ENCODE results near the gene ZNF423.

ZNF423 gene

DNA sequence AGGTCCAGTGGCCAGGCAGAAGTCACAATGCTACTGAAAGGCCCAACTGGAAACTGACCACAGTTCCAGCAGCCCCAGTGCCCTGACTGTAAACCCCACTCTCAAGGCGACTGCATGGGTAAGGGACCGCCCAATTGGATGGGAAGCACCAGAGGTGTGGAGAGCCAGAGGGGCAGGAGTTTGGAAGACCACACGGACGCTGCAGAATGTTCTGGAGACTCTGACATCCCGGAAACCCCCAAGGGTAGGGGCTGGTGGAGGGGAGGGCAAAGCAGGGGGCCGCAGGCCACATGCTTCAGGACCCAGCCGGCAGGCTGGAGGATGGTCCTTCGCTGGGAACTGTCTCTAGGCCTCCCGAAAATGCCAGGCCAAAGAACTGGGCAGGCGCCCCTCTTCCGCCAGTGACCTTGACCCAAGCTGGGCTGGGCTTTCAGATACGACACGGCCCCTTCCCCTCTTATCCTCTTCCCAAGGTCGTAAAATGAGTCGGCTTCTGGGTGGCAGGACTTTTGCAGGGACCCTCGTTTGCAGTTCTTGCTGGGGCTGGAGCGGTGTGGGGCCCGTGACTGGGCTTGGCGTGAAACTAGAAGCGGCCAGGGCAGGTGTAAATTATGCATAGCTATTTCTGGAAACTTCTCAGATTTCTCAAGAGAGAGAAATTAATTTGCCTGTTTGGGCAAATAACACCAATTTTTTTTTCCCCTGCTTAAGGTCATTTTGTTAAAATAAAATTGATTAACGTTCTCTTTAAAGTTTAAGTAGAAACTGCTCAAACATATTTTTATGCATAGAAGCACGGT, 372.1 kb downstream of the ZNF423 start:
- DNase-seq: no peak

DNA sequence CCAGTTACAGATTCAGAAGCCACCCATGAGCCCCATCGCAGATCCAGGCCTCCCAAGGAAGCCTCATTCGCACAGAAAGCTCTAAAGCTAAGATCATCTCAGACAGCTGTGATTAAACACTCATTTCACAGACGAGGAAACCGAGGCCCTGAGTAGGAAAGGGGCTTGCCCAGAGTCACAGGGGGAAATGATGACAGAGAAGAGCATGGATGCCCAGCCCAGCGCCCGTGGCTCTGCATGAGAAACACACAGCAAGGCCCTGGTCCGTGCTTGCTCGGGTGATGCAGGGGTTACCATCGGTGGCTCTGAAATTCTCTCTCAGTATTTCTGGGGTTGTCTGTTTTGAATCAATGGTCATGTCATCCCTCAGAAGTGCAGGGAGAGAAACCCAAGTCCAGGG, 372.7 kb downstream of the ZNF423 start:
- DNase-seq: no peak

DNA sequence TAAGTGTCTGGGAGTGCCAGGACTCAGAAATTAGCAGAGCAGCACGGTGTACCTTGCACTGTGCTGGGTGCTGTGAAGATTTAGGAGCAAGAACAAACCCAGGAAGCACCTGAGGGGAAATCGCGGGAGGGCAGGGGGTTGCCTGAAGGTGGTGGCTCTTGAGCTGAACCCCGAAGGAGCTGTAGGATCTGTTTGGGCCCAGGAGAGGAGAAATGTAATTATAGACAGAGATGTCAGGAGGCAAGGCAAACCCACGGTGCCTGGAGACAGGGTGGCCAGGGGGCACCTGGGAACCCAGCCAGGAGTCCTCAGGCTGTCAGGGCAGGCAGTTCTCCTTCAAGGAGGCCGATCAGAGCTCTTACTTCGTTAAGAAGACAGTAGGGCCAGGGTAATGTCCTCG, 373.2 kb downstream of the ZNF423 start:
- no peak for DNase-seq

DNA sequence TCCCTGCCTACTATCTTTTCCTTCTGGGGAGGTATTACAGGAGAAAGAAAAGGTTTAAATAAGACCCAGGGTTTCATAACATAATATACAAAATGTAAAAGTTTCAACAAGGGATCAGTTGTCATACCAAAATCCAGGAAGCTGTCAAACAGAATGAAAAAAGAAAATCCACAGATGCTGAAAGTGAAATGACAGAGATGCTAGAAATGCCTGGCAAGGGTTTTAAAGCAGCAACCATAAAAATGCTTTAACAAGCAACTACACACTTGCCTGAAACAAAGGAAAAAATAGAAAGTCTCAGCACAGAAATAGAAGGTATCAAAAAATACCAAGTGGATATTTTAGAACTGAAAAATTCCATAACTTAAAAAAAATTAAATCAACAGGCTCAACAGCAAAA, 377.3 kb downstream of the ZNF423 start:
- DNase-seq: no peak

DNA sequence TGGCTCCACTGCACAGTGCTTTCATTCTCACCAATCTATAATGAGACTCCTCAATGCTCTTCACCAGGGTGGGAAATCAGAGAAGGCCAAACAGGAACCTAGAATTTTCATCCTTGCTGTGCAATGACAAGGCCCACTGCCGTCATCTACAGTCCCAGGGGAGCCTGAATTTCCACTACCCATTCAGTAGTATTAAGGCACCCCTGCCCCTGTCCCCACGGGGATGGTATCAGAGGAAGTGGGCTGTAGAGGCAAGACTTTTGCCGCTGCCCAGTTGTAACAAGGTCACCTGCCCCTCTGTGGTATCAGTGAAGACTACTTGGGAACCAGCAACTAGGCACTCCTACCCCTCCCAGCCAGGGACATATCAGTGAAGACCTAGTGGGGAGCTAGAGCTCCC, 377.8 kb downstream of the ZNF423 start:
- DNase-seq: no peak

DNA sequence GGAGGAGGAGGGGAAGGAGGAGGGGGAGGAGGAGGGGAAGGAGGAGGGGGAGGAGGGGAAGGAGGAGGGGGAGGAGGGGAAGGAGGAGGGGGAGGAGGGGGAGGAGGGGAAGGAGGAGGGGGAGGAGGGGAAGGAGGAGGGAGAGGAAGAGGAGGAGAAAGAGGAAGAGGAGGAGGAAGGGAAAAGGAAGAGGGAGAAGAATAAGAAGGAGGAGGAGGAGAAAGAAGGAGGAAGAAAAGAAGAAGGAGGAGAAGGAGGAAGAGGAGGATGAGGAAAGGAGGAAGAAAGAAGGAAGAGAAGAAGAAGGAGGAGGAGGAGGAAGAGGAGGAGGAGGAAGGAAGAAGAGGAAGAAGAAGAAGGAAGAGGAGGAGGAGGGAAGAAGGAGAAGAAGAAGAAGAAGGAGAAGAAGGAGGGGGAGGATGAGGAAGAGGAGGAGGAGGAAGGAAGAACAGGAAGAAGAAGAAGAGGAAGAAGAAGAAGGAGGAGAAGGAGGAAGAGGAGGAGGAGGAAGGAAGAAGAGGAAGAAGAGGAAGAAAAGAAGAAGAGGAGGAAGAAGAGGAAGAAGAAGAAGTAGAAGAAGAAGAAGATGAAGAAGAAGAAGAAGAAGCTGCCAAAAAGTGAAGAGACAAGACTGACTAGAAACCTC, 378.5 kb downstream of the ZNF423 start:
- no peak for DNase-seq

DNA sequence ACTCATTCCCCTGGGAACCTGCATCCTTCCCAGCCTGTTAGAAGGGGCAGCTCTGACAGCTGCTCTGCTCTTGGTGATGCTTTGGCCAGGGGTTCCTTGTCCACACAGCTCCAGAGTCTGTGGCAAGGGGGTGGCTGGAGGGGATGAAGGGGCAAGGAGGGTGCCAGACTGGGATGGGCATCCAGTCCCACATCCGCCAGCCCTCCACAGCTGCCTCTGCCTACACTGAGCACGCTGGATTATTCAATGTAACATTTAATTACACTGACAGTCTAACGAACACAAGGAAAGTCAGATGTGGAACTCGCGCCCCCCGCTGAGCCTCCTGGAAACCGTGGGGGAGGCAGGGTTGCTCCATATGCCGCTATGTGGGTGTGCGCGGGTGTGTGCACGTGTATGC, 381.2 kb downstream of the ZNF423 start:
- DNase-seq: no peak

DNA sequence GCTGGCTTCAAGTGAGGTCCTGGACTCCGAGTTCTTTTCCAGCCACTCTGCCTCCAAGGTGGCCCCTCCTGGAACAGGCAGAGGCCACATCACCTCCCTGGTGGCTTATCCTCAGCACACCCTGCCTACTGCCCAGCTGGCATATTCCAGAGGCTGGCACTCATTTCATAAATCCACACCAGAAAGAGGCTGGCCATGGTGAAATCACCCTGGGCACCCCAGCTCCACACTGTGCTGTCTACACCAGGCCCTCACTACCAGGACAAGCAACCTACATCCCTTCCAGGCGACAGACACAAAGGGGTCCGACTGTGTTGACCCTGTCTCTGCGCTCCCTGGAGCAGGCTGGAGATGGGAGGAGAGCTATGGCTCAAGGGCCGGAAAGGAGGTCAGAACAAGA, 382.1 kb downstream of the ZNF423 start:
- no peak for DNase-seq

DNA sequence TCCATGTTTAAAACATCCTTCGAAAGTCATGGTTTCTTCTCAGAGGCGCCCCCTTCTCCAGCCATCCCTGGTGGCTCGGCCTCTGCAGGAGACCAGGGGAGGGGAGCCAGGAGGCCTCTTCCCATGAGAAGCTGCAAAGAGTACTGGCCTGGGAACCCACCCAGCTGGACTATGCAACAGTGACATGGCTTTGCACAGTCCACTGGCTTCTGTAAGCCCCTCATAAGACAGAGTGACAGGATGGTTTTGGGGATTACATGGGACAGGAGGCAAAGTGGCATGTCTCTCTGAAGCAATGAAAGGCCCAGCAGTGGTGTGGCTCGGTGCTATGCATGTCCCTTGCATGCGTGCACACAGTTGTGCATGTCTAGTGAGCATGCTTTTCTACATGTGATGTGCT, 382.8 kb downstream of the ZNF423 start:
- no peak for DNase-seq

DNA sequence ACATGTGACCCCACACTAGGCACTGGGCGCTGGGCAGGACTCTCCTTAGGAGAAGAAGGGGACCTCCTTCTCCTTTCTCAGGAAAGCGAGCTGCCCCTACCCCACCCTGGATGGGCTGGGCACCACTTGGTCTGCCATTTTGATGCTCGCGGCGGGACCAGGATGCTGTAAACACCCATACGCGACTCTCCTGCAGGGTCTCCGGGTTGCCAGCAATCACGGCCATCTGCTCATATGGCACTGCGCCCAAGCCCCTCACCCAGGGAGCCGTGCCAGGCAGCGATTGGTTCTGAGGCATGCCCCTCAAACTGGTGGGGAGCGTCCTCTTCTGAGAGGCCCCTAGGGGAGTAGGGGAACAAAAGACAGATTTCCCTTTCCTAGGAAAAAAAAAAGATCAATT, 383.3 kb downstream of the ZNF423 start:
- no peak for DNase-seq

DNA sequence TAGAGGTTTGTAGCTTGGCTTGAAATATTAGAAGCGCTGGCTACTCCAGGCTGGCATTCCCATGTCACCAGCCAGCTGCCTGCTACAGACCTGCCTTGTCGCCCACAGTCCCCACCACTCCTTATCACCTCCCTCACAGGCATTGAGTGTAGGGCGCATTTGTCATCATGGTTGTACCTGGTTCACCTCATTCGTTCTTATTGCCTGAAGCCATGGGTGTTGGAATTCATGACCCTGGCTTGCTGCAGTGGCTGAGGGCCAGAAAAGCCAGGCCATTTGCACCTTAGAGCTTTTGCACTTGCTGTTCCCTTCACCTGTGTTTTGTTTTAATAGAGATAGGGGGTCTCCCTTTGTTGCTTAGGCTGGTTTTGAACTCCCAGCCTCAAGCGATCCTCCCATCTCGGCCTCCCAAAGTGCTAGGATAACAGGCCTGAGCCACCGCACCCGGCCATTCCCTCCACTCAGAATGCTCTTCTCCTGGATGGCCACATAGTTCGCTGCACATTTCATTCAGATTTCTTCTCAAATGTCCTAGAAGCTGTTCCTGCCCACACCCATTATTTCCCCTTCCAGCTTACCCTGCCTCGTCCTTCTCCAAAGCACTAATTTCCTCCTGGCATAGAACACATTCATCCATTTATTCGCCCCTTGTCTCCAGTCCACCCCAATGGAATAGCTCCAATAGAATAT, 384.7 kb downstream of the ZNF423 start:
- no peak for DNase-seq

DNA sequence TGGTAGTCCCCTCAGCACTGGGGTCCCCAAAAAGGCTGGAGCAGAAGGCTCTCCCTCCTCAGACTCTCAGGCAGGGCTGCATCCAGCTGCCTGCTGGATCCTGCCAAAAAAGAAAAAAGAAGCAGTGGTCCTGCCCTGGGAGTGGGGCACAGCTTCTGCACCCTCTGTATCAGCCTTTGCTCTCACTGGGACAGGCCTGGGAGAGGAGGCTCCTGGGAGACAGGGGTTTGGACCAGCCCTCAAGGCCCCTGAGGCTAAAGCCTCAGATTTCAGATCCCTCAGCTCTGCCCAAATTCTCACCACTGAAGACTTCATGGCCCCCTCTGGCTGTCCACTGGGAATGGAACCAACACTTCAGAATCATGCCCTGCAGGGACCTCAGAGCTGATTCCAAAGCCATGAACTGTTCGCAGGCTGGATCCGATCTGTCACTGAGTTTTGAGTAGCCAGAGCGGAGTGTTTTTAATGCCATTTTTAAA, 385.4 kb downstream of the ZNF423 start:
- no peak for DNase-seq

DNA sequence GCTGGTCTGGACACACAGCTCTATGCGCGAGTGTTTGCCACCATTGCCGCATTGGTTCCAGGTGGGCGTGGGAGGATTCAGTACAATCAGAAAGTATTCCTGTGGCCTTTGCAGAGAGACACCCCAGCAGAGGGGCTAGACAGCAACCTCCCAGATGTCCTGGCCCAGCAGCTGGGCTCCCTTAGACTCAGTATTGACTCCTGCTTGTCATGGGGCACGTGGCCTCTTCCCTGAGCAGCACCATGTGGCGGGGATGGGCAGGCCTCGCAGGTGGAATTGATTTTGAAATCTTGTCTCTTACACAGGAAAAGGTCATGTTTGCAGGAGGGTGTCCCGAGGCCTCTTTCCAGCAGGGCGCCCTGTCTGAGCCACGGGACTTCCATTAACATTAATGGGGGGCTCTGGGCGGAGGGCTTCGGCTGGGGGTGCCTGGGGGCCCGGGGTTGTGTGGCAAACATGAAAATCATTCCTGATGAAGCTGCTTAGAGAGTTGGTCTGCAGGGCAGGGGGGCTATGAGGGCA, 385.9 kb downstream of the ZNF423 start:
- no peak for DNase-seq

DNA sequence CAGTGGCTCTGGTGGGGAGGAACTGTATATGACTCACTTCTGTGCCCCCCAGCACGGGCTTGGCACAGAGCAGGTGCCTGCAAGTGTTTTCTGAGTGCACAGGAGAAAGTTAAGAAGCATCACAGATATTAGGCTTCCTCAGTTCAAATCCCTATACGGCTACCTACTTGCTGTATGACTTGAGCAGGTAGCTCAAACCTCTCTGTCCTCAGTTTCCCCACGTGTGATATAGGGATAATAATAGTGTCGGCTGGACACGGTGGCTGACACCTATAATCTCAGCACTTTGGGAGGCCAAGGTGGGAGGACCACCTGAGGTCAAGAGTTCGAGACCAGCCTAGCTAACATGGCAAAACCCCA, 386.6 kb downstream of the ZNF423 start:
- DNase-seq: no peak

DNA sequence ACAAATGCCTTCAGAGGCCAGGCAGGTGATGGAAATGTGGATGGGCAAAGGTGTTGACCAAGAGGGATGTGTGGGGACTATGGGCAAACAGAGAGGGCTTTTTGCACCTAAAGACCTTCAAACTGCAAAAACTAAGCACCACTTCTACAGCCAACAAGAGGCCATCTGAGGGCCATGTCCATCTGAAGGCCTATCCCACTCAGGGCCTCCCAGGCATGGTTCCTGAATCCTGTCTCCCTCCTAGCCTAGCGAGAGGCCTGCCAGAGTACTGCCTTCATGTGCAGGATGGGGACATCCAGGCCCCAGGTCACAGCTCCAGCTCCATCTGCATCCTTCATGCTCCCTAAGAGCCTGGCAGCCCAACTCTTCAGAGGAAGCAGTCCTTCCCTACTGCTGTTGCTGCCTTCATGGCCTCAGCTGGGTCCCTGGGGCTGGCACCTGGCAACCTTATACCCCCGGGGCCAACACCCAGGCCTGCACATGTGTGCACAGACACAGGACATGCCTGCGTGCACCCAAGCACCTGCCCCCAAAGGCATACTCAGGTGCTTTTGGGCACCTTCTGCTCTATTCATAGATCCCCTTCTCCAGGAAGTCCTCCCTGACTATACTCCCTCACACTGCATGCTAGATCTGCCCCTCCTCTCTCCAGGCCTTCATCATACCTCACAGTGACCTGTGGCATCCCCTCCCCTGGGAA, 387.2 kb downstream of the ZNF423 start:
- no peak for DNase-seq

DNA sequence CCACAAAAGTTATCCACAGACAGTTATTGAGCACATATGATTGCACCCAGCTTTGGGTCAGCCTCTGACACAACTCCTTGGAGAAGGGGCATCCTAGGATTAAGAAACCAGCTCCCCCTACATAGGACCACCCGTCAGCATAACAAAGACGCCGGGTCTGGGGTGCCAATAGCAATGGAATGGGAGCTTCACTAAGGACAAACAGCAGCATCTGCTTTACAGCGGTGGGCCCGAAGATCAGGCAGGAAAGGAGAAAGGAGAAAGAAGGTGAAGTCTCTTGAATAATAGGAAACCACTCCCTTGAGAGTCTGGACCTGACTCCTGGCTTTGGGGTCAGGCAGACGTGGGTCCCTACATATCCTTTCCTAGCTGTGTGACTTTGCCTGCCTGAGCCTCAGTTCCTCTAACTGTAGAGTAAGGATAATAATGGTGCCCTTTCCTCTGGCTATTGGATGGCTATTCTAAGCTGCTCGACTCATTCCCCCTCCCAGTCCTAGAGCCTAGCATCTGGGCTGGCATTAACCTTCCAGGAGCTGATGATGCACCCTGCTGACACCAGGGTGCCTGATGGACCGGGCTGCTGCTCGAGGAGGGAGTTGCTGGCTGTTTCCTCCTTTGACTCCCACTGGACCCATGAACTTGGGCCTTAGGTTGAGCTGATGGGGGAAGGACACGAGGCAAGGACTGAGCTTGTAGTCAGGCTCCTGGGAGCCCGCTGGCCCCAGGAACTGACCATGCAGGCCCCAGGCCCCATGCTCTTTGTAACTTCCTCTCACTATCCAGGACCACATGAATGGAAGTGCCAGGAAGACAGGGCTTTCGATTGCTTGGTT, 388.2 kb downstream of the ZNF423 start:
- no peak for DNase-seq

DNA sequence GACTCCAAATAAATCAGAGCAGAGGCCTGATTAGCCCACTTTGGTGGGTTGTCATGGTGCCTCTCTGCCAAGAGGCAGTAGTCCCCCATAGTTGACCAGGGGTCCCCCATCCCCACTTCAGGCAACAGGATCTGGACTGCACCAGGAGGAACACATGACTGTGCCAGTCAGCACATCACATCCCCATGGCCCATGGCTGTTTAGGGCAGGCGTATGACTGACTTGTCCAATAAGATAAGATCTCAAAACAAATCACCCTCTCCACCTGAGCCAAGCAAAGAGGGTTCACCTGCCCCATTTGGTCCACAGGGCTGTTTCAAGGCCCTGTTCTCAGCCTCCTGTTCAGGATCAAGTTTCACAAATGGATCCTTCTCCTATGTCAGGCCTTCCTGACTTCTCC, 389.0 kb downstream of the ZNF423 start:
- no peak for DNase-seq

DNA sequence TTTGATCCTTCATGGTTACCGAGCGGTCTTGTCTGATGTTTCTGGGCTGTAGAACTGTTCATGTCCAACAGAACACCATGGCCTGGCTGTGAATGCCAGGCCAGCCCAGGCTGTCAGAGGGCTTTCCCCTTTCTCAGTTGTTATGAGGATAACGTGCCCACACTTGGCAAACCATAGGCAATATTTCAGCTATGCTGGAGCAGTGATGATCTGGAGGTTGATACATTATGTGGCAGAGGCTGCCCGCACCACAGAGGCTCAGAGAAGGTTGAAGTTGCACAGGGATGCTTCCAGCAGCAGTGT, 389.4 kb downstream of the ZNF423 start:
- DNase-seq: no peak

DNA sequence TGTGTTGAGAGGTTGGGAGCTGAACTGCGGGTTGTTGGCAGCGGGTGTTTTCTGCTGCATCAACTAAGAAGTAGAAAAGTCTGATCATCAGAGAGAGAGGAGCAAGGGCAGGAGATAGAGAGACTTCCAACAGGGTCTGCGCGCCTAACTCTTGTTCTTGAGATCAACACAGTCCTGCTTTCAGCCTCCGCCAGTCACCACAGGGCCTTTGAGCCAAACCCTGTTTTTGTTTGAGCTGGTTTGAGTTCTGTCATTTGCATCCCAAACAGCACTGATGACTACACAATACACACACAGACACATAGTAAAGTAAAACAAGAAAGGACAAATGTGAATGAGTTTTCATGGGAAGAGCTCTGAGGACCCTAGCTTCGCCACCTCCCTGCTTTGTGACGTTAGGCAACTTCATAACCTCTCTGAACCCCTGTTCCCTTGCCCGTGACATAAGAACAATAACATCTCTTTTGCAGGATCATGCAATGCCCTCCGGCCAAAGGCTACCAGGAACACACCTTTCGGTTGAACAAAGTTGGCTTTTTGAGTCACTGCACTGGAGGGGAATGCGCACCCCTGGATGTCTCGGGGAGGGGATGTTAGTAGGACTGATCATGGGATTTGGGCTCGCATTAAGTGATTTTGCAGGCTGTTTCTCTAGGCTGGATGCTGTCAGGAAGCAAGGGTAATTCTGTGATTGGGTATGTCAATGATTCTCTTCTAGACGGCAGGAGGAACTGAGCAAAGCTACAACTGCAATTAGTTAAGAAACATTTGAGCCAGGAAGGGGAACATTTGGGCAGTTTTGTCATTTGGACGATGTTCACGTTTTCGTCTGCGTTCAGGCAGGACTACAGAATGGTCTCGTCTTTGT, 390.0 kb downstream of the ZNF423 start:
- DNase-seq: no peak

DNA sequence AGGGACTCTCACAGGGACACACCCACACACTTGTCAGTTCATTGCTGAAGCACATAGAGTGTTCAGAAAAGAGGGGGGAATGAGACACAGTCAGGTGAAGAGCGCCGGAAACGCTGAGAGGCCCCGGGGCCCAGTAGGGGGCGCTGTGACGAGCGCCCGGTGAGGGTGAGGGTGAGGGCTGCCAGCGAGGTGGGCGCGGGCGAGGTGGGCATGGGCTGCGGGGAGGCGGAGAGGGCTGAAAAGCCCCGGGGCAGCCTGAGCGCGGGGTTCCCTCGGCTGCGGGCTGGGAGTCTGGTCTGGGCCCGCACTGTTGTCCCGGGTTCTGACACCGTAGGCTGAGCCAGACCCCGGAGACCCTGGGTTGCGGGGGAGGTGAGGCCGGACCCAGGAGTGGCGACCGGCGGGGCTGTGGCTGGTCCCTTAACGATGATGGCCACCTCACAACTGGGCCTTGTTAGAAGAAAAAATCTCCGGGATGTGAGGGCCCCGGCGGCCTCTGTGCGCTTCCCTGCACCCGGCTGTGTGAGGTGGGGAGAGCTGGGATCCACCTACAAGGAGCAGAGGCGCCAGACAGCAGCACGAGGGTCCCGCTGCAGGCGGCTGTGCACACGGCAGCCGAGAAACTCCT, 390.9 kb downstream of the ZNF423 start:
- no peak for DNase-seq

DNA sequence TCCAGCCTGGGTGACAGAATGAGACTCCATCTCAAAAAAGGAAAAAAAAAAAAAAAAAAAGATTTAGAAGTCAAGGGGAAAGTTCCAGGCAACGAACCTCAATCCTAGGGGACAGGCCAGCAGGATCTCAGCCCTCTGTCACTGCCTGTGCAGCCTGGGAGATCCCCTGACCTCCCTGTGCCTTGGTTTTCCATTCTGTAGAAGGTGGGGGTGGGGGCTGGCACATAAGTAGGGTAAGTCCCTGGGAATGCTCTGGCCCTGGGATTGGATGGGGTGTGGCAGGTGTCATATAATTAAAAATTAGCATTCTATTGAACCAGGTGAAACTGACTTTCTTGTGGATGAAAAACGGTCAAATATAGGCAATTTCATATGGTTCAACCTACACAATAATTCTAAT, 391.8 kb downstream of the ZNF423 start:
- no peak for DNase-seq

All from NCI-H1417 treated with DMSO at 0.1 percent for 48 hours (cell line).